H1 (cell line): Measurements from ENCODE around the gene CEP128. TPM values are rescaled to one million over a fixed set of nuclear protein-coding genes. Genes with fewer than 3 reads are reported as not detected.

Experiments used
- CTCF ChIA-PET: fragments of 300-600 bp; sonication (Branson Sonifier 250); formaldehyde crosslinking; loops from one replicate; lab custom pipeline; 2021; ENCODE audit not compliant: partially characterized antibody; lab: Charles Lee
- POLR2A ChIA-PET: fragments of 300-600 bp; sonication (Branson Sonifier 250); formaldehyde crosslinking; loops from one replicate; lab custom pipeline; 2021; ENCODE audit warnings: inconsistent platforms; ENCODE audit not compliant: partially characterized antibody; lab: Charles Lee
- DNase-seq, 2 experiments: peaks; one replicate each; pipeline versions ENCODE4 v3.0.0 to v3.0.0-alpha.2; 2010 to 2022; ENCODE audit warnings: low spot score in 2 of 2, low read depth in 1 of 2, mixed read lengths in 1 of 2
- FAIRE-seq: peaks from 2 replicates; lab custom pipeline; 2011; peaks lifted over from hg19 to GRCh38; lab: Jason Lieb, UNC
- H2AFZ ChIP-seq: 2 replicates; pipeline ENCODE4 v1.8.1; 2012; ENCODE audit warnings: low read length, inconsistent platforms
- H2AK5ac ChIP-seq: 2 replicates; pipeline ENCODE4 v1.6.1; 2013; ENCODE audit warnings: low read depth, low read length
- H2BK120ac ChIP-seq: replicated peaks from 2 replicates; pipeline ENCODE3; 2013; ENCODE audit warnings: low read depth, low read length, inconsistent platforms
- H2BK12ac ChIP-seq: 2 replicates; pipeline ENCODE4 v1.6.1; 2013; ENCODE audit warnings: low read depth, low read length
- H2BK15ac ChIP-seq: 2 replicates; pipeline ENCODE4 v1.6.1; 2013; ENCODE audit warnings: low read length
- H2BK20ac ChIP-seq: 2 replicates; pipeline ENCODE4 v1.6.1; 2013; ENCODE audit warnings: low read length
- H2BK5ac ChIP-seq: 2 replicates; pipeline ENCODE4 v1.6.1; 2013; ENCODE audit warnings: low read depth, low read length
- H3K14ac ChIP-seq: 2 replicates; pipeline ENCODE4 v1.6.1; 2013; ENCODE audit warnings: inconsistent platforms; ENCODE audit not compliant: insufficient read length
- H3K18ac ChIP-seq: 2 replicates; pipeline ENCODE4 v1.6.1; 2013; ENCODE audit warnings: low read length; ENCODE audit errors: extremely low read depth
- H3K23ac ChIP-seq: 2 replicates; pipeline ENCODE4 v1.6.1; 2013; ENCODE audit warnings: inconsistent platforms; ENCODE audit not compliant: insufficient read length
- H3K23me2 ChIP-seq: 2 replicates; pipeline ENCODE4 v1.6.1; 2013; ENCODE audit warnings: low read depth, low read length
- H3K27ac ChIP-seq: 2 replicates; pipeline ENCODE4 v1.6.1; 2011; ENCODE audit warnings: low read depth, low read length, inconsistent platforms
- H3K27me3 ChIP-seq, 4 experiments: replicated peaks in 1 of 4; 1 replicate in 1 of 4; 2 replicates in 3 of 4; pipeline versions ENCODE4 v1.6.1 to v1.8.1; 2011 to 2013; ENCODE audit warnings: low read length in 3 of 4, mild to moderate bottlenecking in 3 of 4, inconsistent platforms in 2 of 4, mixed read lengths in 2 of 4, moderate library complexity in 1 of 4; ENCODE audit not compliant: control insufficient read depth in 3 of 4, insufficient read depth in 3 of 4; ENCODE audit errors: extremely low read depth in 1 of 4
- H3K36me3 ChIP-seq, 4 experiments: 2 replicates each; pipeline versions ENCODE4 v1.6.1 to v1.8.1; 2011 to 2013; ENCODE audit warnings: mild to moderate bottlenecking in 4 of 4, low read length in 3 of 4, moderate library complexity in 2 of 4, control low read depth in 1 of 4, inconsistent platforms in 1 of 4; ENCODE audit not compliant: insufficient read depth in 4 of 4, control insufficient read depth in 2 of 4
- H3K4ac ChIP-seq: replicated peaks from 2 replicates; pipeline ENCODE3; 2013; ENCODE audit warnings: low read length, low read depth, mixed read lengths, inconsistent platforms; ENCODE audit not compliant: insufficient read length
- H3K4me1 ChIP-seq, 4 experiments: replicated peaks in 1 of 4; 1 replicate in 1 of 4; 2 replicates in 3 of 4; pipeline versions ENCODE4 v1.6.1 to v1.8.1; 2011 to 2013; ENCODE audit warnings: low read length in 3 of 4, inconsistent platforms in 2 of 4, mixed read lengths in 1 of 4; ENCODE audit not compliant: insufficient read depth in 4 of 4, control insufficient read depth in 3 of 4
- H3K4me2 ChIP-seq, 2 experiments: 2 replicates each; pipeline versions ENCODE4 v1.6.1 to v1.8.1; 2011 to 2013; ENCODE audit warnings: low read depth in 2 of 2, low read length in 2 of 2, control low read depth in 1 of 2, inconsistent platforms in 1 of 2, mild to moderate bottlenecking in 1 of 2; ENCODE audit not compliant: insufficient read depth in 1 of 2
- H3K4me3 ChIP-seq, 4 experiments: fragments of 200-600, 300-600 bp in 1 of 4; sonication (generic), shearing (Covaris generic), sonication (Bioruptor Twin) in 1 of 4; 2 replicates each; pipeline versions ENCODE4 v1.5.1 to v1.8.1; 2011 to 2016; ENCODE audit warnings: low read length in 4 of 4, low read depth in 3 of 4, control low read depth in 2 of 4, inconsistent platforms in 2 of 4, mild to moderate bottlenecking in 2 of 4, mixed read lengths in 1 of 4, moderate library complexity in 1 of 4; ENCODE audit not compliant: insufficient read depth in 2 of 4; ENCODE audit errors: extremely low read depth in 1 of 4
- H3K56ac ChIP-seq: replicated peaks from 2 replicates; pipeline ENCODE3; 2013; ENCODE audit warnings: low read depth, mild to moderate bottlenecking, mixed read lengths, low read length, inconsistent platforms; ENCODE audit not compliant: insufficient read length
- H3K79me1 ChIP-seq: 2 replicates; pipeline ENCODE4 v1.6.1; 2013; ENCODE audit warnings: low read depth, low read length, control low read depth
- H3K79me2 ChIP-seq, 2 experiments: 2 replicates each; pipeline versions ENCODE4 v1.6.1 to v1.8.1; 2012 to 2013; ENCODE audit warnings: low read length in 2 of 2, mild to moderate bottlenecking in 2 of 2, inconsistent platforms in 1 of 2; ENCODE audit not compliant: insufficient read depth in 2 of 2, control insufficient read depth in 1 of 2
- H3K9ac ChIP-seq, 4 experiments: replicated peaks in 1 of 4; 1 replicate in 1 of 4; 2 replicates in 3 of 4; pipeline versions ENCODE4 v1.6.1 to v1.8.1; 2011 to 2013; ENCODE audit warnings: low read depth in 3 of 4, low read length in 3 of 4, control low read depth in 2 of 4, mild to moderate bottlenecking in 2 of 4, moderate library complexity in 2 of 4, inconsistent platforms in 1 of 4; ENCODE audit errors: extremely low read depth in 1 of 4
- H3K9me3 ChIP-seq, 2 experiments: 2 replicates each; pipeline versions ENCODE4 v1.6.1 to v1.8.1; 2012 to 2013; ENCODE audit warnings: mild to moderate bottlenecking in 2 of 2, moderate library complexity in 2 of 2, control low read depth in 1 of 2, inconsistent platforms in 1 of 2, low read depth in 1 of 2, low read length in 1 of 2, mixed read lengths in 1 of 2; ENCODE audit not compliant: insufficient read depth in 2 of 2
- H4K20me1 ChIP-seq, 2 experiments: replicated peaks in 1 of 2; 2 replicates each; pipeline versions ENCODE3 to v1.8.1; 2011 to 2013; ENCODE audit warnings: inconsistent platforms in 2 of 2, low read length in 2 of 2, mild to moderate bottlenecking in 1 of 2; ENCODE audit not compliant: insufficient read depth in 2 of 2, control insufficient read depth in 1 of 2
- H4K5ac ChIP-seq: 2 replicates; pipeline ENCODE4 v1.6.1; 2013; ENCODE audit warnings: low read length, low read depth, mixed read lengths, inconsistent platforms; ENCODE audit not compliant: insufficient read length
- H4K8ac ChIP-seq: 2 replicates; pipeline ENCODE4 v1.8.0; 2013; ENCODE audit warnings: mild to moderate bottlenecking, moderate library complexity, low read length, inconsistent platforms; ENCODE audit not compliant: insufficient read depth; ENCODE audit errors: extremely low read depth
- H4K91ac ChIP-seq: replicated peaks from 2 replicates; pipeline ENCODE3; 2013; ENCODE audit warnings: low read length, mixed read lengths, inconsistent platforms; ENCODE audit not compliant: insufficient read length
- BCL11A ChIP-seq, 2 experiments: IDR thresholded peaks; one replicate each; pipeline ENCODE4 v1.6.1; 2011; ENCODE audit warnings: low read depth in 2 of 2, low read length in 2 of 2, mild to moderate bottlenecking in 2 of 2
- BRCA1 ChIP-seq: IDR thresholded peaks from 2 replicates; pipeline ENCODE4 v1.6.1; 2012; ENCODE audit warnings: low read depth, low read length, improper control_type of control experiment
- CBX8 ChIP-seq: fragments of 300-800, 300-1000 bp; sonication (generic); IDR thresholded peaks from 2 replicates; pipeline ENCODE4 v1.7.1; 2016; ENCODE audit warnings: low read depth, low read length, borderline replicate concordance
- EZH2 ChIP-seq: fragments of 200-600 bp; sonication (generic); IDR thresholded peaks from 2 replicates; pipeline ENCODE4 v1.7.1; 2012; ENCODE audit warnings: low read depth, mild to moderate bottlenecking, moderate library complexity, low read length, inconsistent platforms; ENCODE audit not compliant: severe bottlenecking
- FOSL1 ChIP-seq: IDR thresholded peaks from 2 replicates; pipeline ENCODE4 v1.6.1; 2011; ENCODE audit warnings: mild to moderate bottlenecking, low read depth, low read length, moderate library complexity; ENCODE audit not compliant: insufficient read depth
- KDM5A ChIP-seq: fragments of 200-600 bp; IDR thresholded peaks from 2 replicates; pipeline ENCODE4 v1.7.1; 2012; ENCODE audit warnings: mild to moderate bottlenecking, low read length, inconsistent platforms, mixed read lengths
- RBBP5 ChIP-seq: IDR thresholded peaks from 2 replicates; pipeline ENCODE4 v1.7.1; 2012; ENCODE audit warnings: low read depth, mild to moderate bottlenecking, inconsistent platforms, low read length, moderate library complexity, borderline replicate concordance
- TAF1 ChIP-seq: IDR thresholded peaks from 2 replicates; pipeline ENCODE4 v1.6.1; 2011; ENCODE audit warnings: mild to moderate bottlenecking, low read depth, low read length
- TAF7 ChIP-seq: optimal IDR thresholded peaks from 2 replicates; pipeline ENCODE3; 2011; ENCODE audit warnings: low read depth, mild to moderate bottlenecking, inconsistent platforms, low read length, moderate library complexity, borderline replicate concordance
- TCF12 ChIP-seq: IDR thresholded peaks from 2 replicates; pipeline ENCODE4 v1.6.1; 2011; ENCODE audit warnings: low read depth, mild to moderate bottlenecking, low read length
- YY1 ChIP-seq: IDR thresholded peaks from 2 replicates; pipeline ENCODE4 v1.6.1; 2011; ENCODE audit warnings: low read depth, mild to moderate bottlenecking, low read length
- WGBS, 2 experiments: shearing (Covaris generic) in 1 of 2; methylation state at CpG; one replicate each; pipeline versions ENCODE4 v1.1.6 to v1.1.7; 2013 to 2015; ENCODE audit warnings: low lambda C conversion rate in 2 of 2, mixed read lengths in 2 of 2, inconsistent platforms in 1 of 2, low coverage in 1 of 2, missing lambda C conversion rate in 1 of 2; ENCODE audit not compliant: insufficient replicate concordance in 2 of 2, insufficient coverage in 1 of 2, insufficient read length in 1 of 2; ENCODE audit errors: extremely low coverage in 1 of 2, missing lambda C conversion rate in 1 of 2; 5-methylcytosine and 5-hydroxymethylcytosine counted together
- polyA plus RNA-seq, 7 experiments: library from polyadenylated mRNA; depleted of rRNA in 3 of 7; stranded (reverse) in 5 of 7; unstranded in 2 of 7; fragments of >200 nt in 5 of 7; fragments of 200-250 nt in 2 of 7; gene quantifications; 1 replicate in 5 of 7; 2 replicates in 1 of 7; 4 replicates in 1 of 7; pipeline versions ENCODE4 v1.2.1 to v1.2.3, GENCODE V29; 2011 to 2013; ENCODE audit warnings: missing spikeins in 2 of 7, mixed read lengths in 2 of 7
- total RNA-seq: library from RNA; stranded (reverse); fragmentation: NEBNext Ultra II Directional; extraction: Animal tissue kit (Norgen Biotek cat#: 25700); gene quantifications from 2 replicates; pipeline ENCODE4 v1.2.1, GENCODE V29; 2021
- TF ChIP-seq, protein P1 (sequence below): IDR thresholded peaks from 2 replicates; pipeline ENCODE4 v1.6.1; 2012; ENCODE audit warnings: inconsistent platforms

Gene CEP128
- total and polyA plus RNA-seq, 2 of the 8 experiments (the other 6 are each of a cell fraction or from before 2014, with no cell fraction given): 1.9 to 17.0 TPM

DNA sequence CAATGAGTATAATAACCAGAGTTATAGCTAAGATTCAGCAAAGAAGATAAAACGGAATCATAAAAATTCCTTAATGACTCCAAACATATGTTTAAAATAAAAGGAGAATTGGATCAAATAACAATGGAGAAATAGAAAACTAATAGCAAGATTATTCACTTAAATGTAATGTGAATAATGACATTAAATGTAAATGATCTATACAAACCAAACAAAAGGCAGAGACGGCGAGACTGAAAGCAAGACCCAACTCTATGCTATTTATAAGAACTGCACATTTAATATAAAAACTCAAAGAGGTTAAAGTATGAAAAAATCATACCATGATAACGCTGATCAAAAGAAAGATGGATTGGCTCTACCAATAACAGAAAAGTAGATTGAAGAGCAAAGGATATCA is 10.0 kb upstream of the CEP128 start:
- H2AFZ ChIP-seq: no peak overlapping the region
- no peak overlapping the region for H2BK15ac ChIP-seq
- 84% methylated on average over 4 of the region's 4 CpGs; no CpG with 5 or more reads in 1 of the 2 experiments for WGBS, 2 experiments
- no peak overlapping the region for H3K18ac ChIP-seq
- H3K4me1 ChIP-seq: peaks cover 0 to 6% (median under 1%) of the 10 kb centered on the region in 4 experiments; a peak in 2 of 7 replicates
- no peak overlapping the region for H4K91ac ChIP-seq
- H3K27ac ChIP-seq: no peak overlapping the region
- ChIA-PET POLR2A (no interaction called here), CTCF (interaction anchor here (1.5 kb wide), 1 partner anchor 10 kb away, joined by 4 read pairs; no protein-coding TSS in a partner anchor)
- H3K23ac ChIP-seq: no peak overlapping the region
- no peaks in the 10 kb centered on the region for H3K36me3 ChIP-seq
- no peak overlapping the region for H2BK5ac ChIP-seq
- no peak overlapping the region for H3K4me2 ChIP-seq
- no peak overlapping the region for H3K14ac ChIP-seq
- H2BK20ac ChIP-seq: no peak overlapping the region
- H4K5ac ChIP-seq: no peak overlapping the region
- no peak overlapping the region for H4K8ac ChIP-seq
- DNase-seq (no peak), FAIRE-seq (no peak)
- H2AK5ac ChIP-seq: no peak overlapping the region
- H3K79me1 ChIP-seq: no peaks in the 10 kb centered on the region
- peaks cover 2% of the 10 kb centered on the region; the same call in 1 of the 2 replicates for H3K23me2 ChIP-seq
- H3K4ac ChIP-seq: no peak overlapping the region
- H3K4me3 ChIP-seq: no peak overlapping the region
- H3K9ac ChIP-seq: no peak overlapping the region
- H4K20me1 ChIP-seq: no peaks in the 10 kb centered on the region
- no peaks in the 10 kb centered on the region for H3K9me3 ChIP-seq
- H3K27me3 ChIP-seq: peaks cover 2 to 9% (median 6%) of the 10 kb centered on the region in 4 experiments; a peak in 5 of 7 replicates
- no peak overlapping the region for H3K56ac ChIP-seq
- H2BK12ac ChIP-seq: no peak overlapping the region
- no peaks in the 10 kb centered on the region for H3K79me2 ChIP-seq
- H2BK120ac ChIP-seq: no peak overlapping the region
- no peak for TF ChIP-seq TAF1
- no peak for TF ChIP-seq BRCA1
- TF ChIP-seq RBBP5: no peak
- TF ChIP-seq, protein P1, sequence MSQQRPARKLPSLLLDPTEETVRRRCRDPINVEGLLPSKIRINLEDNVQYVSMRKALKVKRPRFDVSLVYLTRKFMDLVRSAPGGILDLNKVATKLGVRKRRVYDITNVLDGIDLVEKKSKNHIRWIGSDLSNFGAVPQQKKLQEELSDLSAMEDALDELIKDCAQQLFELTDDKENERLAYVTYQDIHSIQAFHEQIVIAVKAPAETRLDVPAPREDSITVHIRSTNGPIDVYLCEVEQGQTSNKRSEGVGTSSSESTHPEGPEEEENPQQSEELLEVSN: no peak
- TF ChIP-seq KDM5A: no peak
- TF ChIP-seq CBX8: no peak
- no peak for TF ChIP-seq TCF12
- TF ChIP-seq YY1: no peak
- no peak for TF ChIP-seq EZH2
- no peak for TF ChIP-seq BCL11A (IDR thresholded peaks at IDR 0.05; ENCODE audit: low read depth in 2 of 2, low read length in 2 of 2)
- no peak for TF ChIP-seq TAF7
- TF ChIP-seq FOSL1: no peak
